Tibial nerve (tissue), 4 donors: ENCODE data around the gene POPDC3. TPM values are rescaled to one million over a fixed set of nuclear protein-coding genes. Genes with fewer than 3 reads are reported as not detected.
"Not testable (repeated sequence)": the region's sequence is repeated elsewhere in the genome, so short reads cannot be mapped to it uniquely, and the experiment has no call there.

Experiments
- DNase-seq, 2 donors: peaks; one replicate each; pipeline ENCODE4 v3.0.0-alpha.2; 2019; ENCODE audit warnings: low spot score in 2 of 2
- H3K27ac ChIP-seq, 4 donors: fragments of 200-600 bp; sonication (generic) in 3 of 4; one replicate each; pipeline ENCODE4 v1.5.1; 2017 to 2019; ENCODE audit warnings: mild to moderate bottlenecking in 1 of 4
- H3K27me3 ChIP-seq, 2 donors: fragments of 200-600 bp; sonication (generic) in 1 of 2; one replicate each; pipeline versions ENCODE4 v1.5.1 to v1.6.0; 2017 to 2019
- H3K36me3 ChIP-seq, 3 donors: fragments of 200-600 bp; sonication (generic); one replicate each; pipeline ENCODE4 v1.5.1; 2018 to 2019
- H3K4me1 ChIP-seq, 4 donors: fragments of 200-600 bp; sonication (generic) in 3 of 4; one replicate each; pipeline ENCODE4 v1.5.1; 2017 to 2019
- H3K4me3 ChIP-seq, 4 donors: fragments of 200-600 bp; sonication (generic) in 3 of 4; one replicate each; pipeline ENCODE4 v1.5.1; 2017 to 2019; ENCODE audit warnings: mild to moderate bottlenecking in 1 of 4, moderate library complexity in 1 of 4
- H3K9me3 ChIP-seq, 4 donors: fragments of 200-600 bp; sonication (generic) in 3 of 4; one replicate each; pipeline ENCODE4 v1.5.1; 2017 to 2019
- EP300 ChIP-seq, 2 donors: sonication (generic); formaldehyde crosslinking; IDR thresholded peaks; one replicate each; pipeline ENCODE4 v1.6.1; 2017; ENCODE audit warnings: antibody characterized with exemption in 2 of 2, mild to moderate bottlenecking in 1 of 2
- POLR2A ChIP-seq, 2 donors: fragments of 450-650 bp; IDR thresholded peaks; one replicate each; pipeline ENCODE4 v1.6.1; 2017; ENCODE audit warnings: antibody characterized with exemption in 2 of 2, mild to moderate bottlenecking in 2 of 2, moderate library complexity in 2 of 2
- WGBS, 2 donors: methylation state at CpG; one replicate each; pipeline ENCODE4 v1.1.5; 2018; 5-methylcytosine and 5-hydroxymethylcytosine counted together
- total RNA-seq, 4 donors: library from RNA; depleted of rRNA; stranded (reverse); fragments of >200 nt; gene quantifications; one replicate each; pipeline ENCODE4 v1.1.0, GENCODE V29; 2016
- TF ChIP-seq, protein P1 (sequence below), 5 experiments: fragments of 200-600 bp in 3 of 5; fragments of 450-650 bp in 2 of 5; sonication (generic) in 3 of 5; IDR thresholded peaks; one replicate each; pipeline ENCODE4 v1.5.1; 2016 to 2019; ENCODE audit warnings: antibody characterized with exemption in 5 of 5, mild to moderate bottlenecking in 3 of 5, moderate library complexity in 2 of 5

Gene POPDC3, protein sequence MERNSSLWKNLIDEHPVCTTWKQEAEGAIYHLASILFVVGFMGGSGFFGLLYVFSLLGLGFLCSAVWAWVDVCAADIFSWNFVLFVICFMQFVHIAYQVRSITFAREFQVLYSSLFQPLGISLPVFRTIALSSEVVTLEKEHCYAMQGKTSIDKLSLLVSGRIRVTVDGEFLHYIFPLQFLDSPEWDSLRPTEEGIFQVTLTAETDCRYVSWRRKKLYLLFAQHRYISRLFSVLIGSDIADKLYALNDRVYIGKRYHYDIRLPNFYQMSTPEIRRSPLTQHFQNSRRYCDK
- 1 to 10 TPM; 1.8 to 6.7 (median 2.6) TPM for total RNA-seq

DNA sequence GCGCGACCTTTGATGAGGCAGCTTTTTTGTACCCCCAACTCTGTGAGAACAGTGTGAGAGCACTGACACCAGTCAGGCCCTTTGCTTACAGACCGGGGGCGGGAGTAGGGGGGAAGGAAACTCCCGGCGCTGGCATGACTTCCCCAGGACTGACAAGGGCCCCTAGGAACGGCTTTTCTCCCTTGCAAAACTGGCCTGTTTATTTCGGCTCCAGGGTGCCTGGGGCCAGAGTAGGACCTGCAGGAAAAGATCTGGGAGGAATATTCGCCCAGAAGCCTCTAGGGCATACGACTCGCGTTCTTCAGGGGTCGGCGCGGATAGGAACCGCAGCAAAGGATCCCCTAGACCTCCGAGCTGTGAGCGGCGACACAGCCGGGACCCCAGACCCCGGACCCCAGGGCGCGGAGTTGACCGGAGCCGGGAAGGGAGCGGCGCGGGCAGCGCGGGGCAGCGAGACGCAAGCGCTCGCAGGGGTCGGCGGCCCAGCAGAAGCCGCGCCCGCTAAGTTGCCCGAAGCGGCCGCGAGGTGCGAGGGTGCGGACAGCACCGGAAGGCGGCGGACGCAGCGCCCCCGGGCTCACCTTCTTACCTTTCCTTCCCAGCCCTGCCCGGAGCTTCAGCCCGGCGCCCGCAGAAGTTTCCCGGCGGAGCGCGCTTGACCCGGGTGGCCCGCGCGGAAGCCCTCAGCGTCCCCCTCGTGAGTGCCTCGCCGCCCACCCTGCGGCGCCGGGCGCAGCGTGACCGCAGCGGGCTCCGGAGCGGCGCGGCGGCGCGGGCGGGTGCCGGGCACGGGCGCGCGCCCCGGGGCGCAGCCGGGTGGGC, at the start of gene POPDC3:
POPDC3 (minus strand) TSS at position 771 of the 822 bp plus-strand sequence. CDS start 18,105 bp downstream, outside the sequence.
- H3K27me3 ChIP-seq, result peaks cover 0 to 17% of the 10 kb centered on the region in 2 donors
- TF ChIP-seq, protein P1, sequence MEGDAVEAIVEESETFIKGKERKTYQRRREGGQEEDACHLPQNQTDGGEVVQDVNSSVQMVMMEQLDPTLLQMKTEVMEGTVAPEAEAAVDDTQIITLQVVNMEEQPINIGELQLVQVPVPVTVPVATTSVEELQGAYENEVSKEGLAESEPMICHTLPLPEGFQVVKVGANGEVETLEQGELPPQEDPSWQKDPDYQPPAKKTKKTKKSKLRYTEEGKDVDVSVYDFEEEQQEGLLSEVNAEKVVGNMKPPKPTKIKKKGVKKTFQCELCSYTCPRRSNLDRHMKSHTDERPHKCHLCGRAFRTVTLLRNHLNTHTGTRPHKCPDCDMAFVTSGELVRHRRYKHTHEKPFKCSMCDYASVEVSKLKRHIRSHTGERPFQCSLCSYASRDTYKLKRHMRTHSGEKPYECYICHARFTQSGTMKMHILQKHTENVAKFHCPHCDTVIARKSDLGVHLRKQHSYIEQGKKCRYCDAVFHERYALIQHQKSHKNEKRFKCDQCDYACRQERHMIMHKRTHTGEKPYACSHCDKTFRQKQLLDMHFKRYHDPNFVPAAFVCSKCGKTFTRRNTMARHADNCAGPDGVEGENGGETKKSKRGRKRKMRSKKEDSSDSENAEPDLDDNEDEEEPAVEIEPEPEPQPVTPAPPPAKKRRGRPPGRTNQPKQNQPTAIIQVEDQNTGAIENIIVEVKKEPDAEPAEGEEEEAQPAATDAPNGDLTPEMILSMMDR (IDR thresholded peaks at IDR 0.05), result no peak
- TF ChIP-seq EP300 (IDR thresholded peaks at IDR 0.05) (peak in 1 of 2 donors; percentile 13), POLR2A (IDR thresholded peaks at IDR 0.05) (no peak)
- peak within 1 kb of the TSS; percentile 28 to 54 (median 42) for H3K4me3 ChIP-seq
- 5 to 6% methylated on average over 44 to 45 of the region's 90 CpGs for WGBS, 2 donors
- peak within 1 kb of the TSS; percentile 46 to 93 (median 70) for H3K27ac ChIP-seq
- no peak for DNase-seq
- H3K9me3 ChIP-seq, result no peaks in the 10 kb centered on the region
- no peaks in the 10 kb centered on the region for H3K36me3 ChIP-seq
- H3K4me1 ChIP-seq, result peaks cover 0 to 5% (median 0%) of the 10 kb centered on the region in 4 donors

DNA sequence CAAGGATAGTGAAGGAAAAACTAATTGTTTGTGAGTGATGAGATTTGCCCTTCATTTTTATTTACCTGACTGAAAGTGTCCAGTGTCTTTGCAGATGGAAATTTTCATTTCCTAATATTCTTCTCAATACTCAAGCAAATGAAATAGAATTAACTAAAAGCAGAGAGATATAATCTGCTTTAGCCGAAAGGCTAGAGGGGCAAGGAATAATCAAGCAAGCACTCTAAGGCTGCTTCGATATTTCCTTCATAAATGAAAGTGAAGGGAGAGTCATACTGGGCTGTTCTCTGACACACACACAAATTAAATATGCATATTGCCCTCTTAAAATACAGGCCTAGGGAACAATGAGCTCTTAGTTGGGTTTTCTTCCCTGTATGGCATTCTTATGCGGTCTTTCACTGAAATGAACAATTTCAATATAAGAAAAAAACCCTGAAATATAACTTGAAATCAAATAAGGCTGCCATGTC, 47.5 kb upstream of the POPDC3 start:
- Histone ChIP-seq H3K9me3 (no peaks in the 10 kb centered on the region), H3K36me3 (no peaks in the 10 kb centered on the region), H3K4me3 (no peak overlapping the region), H3K4me1 (no peaks in the 10 kb centered on the region), H3K27ac (no peak overlapping the region), H3K27me3 (no peaks in the 10 kb centered on the region)
- TF ChIP-seq, protein P1 (IDR thresholded peaks at IDR 0.05), result no peak
- TF ChIP-seq POLR2A (IDR thresholded peaks at IDR 0.05) (no peak), EP300 (IDR thresholded peaks at IDR 0.05) (no peak)
- WGBS, 2 donors, result 52 to 56% methylated on average over 3 of the region's 3 CpGs
- DNase-seq, result no peak

DNA sequence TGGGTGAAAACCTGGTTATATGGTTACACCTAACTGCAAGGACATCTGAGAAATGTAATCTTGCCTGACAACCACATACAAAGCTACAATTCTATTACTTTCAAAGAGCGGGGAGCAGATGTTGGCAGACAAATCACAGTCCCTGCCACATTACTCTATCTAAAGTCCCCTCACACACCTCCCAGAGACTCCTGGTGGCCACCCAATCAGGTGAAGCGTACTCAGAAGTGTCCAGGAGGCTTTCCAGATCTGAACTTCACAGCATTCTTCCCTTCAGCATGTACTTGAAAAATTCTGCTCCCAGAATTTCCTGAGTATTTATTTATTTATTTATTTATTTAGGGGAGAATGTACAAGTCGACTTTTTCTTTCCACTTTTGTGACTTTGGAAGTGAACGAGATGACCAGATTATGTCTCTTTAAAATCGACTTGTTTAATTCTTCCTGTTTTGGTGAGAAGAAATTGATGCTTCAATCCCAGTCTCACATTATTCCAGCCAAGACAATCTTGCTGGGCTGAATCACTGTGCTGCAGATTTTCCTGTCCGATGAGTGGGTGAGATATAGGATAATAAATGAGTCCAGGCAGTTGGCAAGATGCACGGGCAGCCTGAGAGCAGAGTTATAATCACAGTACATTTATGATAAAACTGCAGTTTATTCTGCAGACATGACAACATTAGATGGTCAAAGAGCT, 46.9 kb upstream of the POPDC3 start:
- H3K36me3 ChIP-seq, result no peaks in the 10 kb centered on the region
- no peaks in the 10 kb centered on the region for H3K27me3 ChIP-seq
- WGBS, 2 donors, result 63 to 66% methylated on average over 7 of the region's 7 CpGs
- no peaks in the 10 kb centered on the region for H3K9me3 ChIP-seq
- H3K4me3 ChIP-seq, result no peak overlapping the region
- DNase-seq, result no peak
- H3K27ac ChIP-seq, result no peak overlapping the region
- TF ChIP-seq, protein P1 (IDR thresholded peaks at IDR 0.05), result no peak
- H3K4me1 ChIP-seq, result no peaks in the 10 kb centered on the region

DNA sequence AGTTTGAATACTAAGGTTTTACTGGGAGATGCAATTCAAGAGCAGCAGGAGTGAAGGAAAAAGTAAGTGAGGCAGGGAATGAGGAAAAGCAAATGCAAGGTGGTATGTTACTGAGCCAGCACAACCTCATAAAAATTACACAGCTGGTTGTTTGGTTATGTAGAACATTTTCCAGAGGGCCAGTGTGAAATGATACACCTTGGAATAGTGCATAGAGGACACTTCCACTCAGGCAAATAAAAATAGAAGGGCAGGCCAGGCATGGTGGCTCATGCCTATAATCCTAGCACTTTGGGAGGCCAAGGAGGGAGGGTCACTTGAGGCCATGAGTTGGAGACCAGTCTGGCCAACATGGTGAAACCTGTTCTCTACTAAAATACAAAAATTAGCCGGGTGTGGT, 43.4 kb upstream of the POPDC3 start:
- 91% methylated on average over 1 of the region's 1 CpG for WGBS, 2 donors
- H3K27me3 ChIP-seq, result no peaks in the 10 kb centered on the region
- no peak for DNase-seq
- H3K4me1 ChIP-seq, result no peaks in the 10 kb centered on the region
- no peak overlapping the region for H3K4me3 ChIP-seq
- no peaks in the 10 kb centered on the region for H3K36me3 ChIP-seq
- no peak overlapping the region for H3K27ac ChIP-seq
- TF ChIP-seq, protein P1 (IDR thresholded peaks at IDR 0.05), result no peak
- no peak for TF ChIP-seq POLR2A (IDR thresholded peaks at IDR 0.05)
- TF ChIP-seq EP300 (IDR thresholded peaks at IDR 0.05), result no peak
- H3K9me3 ChIP-seq, result no peaks in the 10 kb centered on the region

DNA sequence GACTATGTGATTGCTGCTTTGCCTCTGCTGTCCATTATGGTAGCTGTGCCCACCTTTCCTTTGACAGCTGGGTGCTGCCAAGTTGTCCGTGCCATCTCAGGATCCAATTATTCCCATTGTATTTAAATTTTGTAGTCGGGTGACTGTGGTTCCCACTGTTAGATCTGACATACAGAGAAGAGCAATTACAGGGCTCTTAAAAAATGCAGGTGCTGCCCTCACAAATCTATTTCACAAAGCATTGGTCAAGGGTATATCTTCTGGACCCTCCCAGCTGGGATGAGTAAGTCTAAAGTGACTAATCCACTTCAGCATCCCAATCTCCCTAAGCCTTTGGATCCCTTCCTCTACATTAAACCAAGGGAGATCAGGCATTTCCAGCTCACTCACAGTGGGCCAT, 41.4 kb upstream of the POPDC3 start:
- H3K36me3 ChIP-seq, DNase-seq, H3K9me3 ChIP-seq, H3K27me3 ChIP-seq, H3K4me3 ChIP-seq, H3K4me1 ChIP-seq, H3K27ac ChIP-seq: not testable (repeated sequence)
- 93 to 96% methylated on average over 2 of the region's 2 CpGs for WGBS, 2 donors
